OCI-M2 (cell line): Measurements from ENCODE around the gene MDM2.
"Not testable (repeated sequence)": the region's sequence is repeated elsewhere in the genome, so short reads cannot be mapped to it uniquely, and the experiment has no call there.

Experiments
- DNase-seq: peaks from one replicate; lab custom pipeline; 2025; ENCODE audit not compliant: unreplicated experiment; lab: John Stamatoyannopoulos, UW

Gene MDM2

DNA sequence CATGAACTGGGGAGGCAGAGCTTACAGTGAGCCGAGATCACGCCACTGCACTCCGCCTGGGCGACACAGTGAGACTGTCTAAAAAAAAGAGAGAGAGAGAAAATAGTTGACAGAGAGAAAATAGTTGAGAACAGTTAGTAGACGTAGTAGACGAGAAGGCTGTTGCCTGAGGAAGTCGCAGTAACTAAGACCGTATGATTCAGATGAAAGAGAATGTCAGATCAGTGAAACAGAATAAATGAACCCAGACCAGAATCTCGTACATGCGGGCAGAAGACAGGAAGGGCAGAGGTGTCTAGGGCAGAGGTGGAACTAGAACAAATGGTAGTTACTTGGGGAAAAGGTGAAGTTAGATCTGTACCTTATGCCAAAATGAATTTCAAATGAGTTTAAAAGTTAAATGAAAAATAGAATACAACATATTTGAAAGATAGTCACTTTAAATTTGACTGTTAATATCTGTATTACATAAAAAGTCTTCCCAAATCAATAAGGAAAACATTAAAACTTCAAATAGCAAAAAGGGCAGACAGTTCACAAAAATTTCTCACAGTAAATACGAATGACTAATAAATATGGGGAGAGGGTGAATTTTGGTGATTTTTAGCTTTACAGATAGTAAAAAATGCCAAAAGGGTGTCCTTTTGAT lies 17.7 kb downstream of the MDM2 start:
- DNase-seq, result no peak

DNA sequence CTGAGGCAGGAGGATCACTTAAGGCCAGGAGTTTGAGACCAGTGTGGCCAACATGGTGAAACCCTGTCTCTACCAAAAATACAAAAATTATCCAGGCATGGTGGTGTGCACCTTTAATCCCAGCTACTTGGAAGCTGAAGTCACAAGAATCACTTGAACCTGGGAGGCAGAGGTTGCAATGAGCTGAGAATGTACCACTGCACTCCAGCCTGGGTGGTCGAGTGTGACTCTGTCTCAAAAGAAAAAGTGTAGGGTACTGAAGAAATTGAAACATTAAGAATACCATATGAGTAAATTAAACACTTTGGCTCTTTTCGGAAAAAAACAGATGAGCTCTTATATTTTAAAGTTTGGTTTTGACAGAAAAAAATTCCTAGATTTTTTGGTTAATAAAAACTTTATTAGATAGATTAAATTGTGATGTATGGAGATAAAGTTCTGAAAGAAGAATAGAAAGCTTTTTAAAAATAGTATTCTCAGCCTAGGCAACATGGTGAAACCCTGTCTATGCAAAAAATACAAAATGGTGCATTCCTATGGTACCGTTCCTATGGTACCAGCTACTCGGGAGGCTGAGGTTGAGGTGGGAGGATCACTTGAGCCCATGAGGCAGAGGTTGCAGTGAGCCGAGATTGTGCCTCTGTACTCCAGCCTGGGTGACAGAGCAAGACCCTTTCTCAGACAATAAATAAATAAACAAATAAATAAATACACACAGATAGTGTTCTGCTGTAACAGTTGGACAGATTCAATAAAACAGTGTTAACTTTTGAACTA lies 20.1 kb downstream of the MDM2 start:
- DNase-seq, result no peak

DNA sequence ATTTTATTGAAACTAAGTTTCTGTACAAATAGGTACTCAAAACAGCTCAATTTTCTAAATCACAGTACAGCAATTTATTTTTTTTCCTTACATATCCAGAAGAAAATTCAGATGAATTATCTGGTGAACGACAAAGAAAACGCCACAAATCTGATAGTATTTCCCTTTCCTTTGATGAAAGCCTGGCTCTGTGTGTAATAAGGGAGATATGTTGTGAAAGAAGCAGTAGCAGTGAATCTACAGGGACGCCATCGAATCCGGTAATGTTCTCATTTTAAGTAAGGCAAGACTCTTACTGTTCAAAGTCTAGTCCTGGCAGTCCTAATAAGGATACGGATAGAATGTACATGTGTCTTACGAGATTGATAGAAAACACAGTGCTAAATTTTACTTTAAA lies 20.7 kb downstream of the MDM2 start:
- no peak for DNase-seq

DNA sequence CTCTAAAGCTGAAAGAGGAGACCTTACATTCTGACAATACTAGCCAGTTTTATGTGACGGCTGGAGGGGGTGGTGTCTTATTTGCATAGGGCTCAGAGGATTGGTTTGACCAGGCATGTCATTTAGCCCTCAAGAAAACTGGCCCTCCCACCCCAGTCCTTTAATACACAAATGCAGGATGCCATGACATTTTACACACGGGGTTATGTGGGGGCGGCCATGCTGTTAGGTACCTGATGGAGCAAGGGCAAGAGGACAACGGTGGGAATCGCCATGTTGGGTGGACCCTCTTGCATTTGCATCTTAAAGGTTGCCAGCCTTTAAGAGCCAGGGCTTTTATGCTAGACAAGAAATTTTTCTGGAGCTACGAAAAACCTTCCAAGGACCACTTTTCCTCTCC lies 23.3 kb downstream of the MDM2 start:
- no peak for DNase-seq

DNA sequence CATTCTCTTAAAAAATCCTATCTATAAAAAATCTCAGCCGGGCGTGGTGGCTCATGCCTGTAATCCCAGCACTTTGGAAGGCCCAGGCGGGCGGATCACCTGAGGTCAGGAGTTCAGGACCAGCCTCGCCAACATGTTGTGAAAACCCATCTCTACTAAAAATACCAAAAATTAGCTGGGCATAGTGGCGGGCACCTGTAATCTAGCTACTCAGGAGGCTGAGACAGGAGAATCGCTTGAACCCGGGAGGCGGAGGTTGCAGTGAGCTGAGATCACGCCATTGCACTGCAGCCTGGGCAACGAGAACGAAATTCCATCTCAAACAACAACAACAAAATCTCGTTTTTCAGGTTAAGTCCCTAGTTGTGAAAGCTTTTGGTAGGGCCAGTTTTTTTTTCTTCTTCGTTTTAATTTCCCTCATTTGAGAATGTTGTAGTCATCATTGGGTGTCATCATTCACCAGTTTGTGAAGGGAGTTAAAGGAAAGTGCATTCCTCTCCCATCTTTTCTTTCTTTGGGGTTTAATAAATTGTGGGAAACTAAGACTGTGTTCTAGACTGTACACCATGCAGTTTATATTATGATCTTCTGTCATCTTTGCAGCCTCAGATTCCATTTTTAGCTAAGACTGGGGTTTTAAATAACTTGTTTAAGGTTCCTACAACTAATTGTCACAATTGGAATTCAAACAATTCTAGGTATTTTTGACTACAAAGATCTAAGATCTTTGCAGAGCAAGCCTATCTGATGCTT lies 23.9 kb downstream of the MDM2 start:
- no peak for DNase-seq

DNA sequence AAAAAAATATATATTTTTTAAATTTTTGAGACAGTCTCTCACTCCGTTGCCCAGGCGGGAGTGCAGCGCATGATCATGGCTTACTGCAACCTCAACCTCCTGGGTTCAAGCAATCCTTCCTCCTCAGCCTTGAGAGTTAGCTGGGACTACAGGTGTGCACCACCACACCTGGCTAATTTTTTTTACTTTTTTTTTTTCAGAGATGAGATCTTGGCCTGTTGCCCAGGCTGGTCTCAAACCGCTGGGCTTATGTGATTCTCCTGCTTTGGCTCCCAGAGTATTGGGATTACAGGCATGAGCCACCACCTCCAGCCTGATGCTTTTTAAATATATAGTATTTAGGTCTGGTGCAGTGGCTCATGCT lies 24.5 kb downstream of the MDM2 start:
- DNase-seq, result no peak

DNA sequence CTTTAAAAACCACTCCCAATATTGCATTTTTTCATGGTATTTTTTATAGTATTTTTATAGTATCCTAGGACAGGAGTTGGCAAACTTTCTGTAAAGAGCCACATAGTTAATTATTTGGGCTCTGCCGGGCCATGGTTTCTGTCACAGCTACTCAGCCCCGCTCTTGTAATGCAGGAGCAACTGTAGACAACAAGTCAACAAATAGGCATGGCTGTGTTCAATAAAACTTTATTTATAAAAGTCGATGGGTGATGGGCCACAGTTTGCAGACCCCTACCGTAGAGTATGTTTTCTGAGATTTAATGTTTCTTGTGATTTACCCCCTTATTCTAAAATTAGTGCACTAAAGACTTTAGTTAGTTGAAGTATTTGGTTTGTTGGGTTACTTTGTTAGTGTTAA lies 25.5 kb downstream of the MDM2 start:
- no peak for DNase-seq

DNA sequence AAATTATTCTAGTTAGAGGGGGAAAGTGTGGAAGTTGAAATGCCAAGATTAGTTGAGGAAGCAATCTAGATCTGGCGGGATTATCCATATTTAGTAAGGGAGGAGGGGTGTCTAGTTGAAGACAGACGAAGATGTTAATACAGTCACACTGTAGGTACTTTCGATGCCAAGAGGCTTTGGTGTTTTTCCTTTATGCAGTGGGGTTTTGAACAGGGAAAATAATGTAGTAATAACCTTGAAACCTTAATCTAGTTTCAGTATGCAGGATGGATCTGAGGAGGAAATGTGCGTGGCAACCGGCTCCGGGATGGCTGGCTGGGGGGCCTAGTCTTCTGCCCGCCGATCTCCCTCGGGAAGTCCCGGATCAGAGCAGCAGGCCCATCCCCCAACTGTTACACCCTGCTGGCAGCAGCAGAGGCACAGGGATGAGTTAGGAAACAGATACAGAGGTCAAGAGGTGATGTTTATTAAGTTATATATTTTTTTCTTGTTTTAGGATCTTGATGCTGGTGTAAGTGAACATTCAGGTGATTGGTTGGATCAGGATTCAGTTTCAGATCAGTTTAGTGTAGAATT lies 27.4 kb downstream of the MDM2 start:
- DNase-seq, result no peak

DNA sequence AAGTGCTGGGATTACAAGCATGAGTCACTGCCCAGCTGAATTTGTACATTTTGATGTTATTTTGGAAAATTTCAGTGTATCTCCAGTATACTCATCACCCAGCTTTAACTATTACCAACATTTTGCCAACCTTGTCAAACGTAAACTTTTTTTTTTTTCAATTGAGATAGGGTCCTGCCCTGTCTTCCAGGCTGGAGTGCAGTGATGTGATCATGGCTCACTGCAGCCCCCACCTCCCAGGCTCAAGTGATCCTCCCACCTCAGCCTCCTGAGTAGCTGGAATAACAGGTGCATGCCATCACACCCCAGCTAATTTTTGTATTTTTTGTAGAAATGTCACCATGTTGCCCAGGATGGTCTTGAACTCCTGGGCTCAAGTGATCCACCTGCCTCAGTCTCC lies 29.2 kb downstream of the MDM2 start:
- no peak for DNase-seq

DNA sequence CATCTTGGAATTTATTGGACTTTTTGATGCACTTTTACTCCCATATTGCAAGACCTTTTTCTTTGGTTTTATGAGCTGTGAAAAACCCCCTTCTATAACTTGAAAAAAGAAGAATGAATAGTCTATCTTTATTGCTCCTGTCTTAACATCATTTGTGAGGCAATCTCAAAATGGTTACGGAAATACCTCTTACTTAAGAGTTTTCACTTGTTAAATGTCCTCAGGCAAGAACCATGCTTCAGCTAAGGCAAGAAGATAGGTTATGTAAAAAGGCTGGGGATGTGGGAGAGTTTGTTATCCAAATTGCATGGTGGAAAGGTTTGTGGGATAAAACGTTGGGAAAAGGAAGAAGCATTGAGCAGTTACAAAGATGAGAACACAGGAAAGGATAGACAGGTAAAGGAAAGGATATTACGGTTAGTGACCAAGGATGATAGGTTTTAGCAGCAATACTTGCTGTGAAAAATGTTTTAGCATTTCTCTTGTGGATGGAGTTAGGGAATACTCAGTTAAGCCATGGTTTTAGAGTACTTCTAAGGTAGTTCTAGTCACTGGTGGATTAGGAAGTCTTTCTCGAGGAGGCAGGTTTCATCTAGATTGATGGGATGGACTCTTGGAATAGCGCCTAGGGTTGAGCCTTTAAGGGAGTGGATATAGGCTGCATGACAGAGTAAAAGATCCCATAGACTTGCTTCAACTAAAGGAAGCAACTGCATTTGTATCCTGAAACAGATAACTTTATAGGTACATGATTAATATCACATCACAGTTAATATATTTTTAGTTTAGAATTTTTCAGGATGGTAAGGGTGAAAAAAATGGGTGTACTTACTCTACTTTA lies 30.3 kb downstream of the MDM2 start:
- no peak for DNase-seq

DNA sequence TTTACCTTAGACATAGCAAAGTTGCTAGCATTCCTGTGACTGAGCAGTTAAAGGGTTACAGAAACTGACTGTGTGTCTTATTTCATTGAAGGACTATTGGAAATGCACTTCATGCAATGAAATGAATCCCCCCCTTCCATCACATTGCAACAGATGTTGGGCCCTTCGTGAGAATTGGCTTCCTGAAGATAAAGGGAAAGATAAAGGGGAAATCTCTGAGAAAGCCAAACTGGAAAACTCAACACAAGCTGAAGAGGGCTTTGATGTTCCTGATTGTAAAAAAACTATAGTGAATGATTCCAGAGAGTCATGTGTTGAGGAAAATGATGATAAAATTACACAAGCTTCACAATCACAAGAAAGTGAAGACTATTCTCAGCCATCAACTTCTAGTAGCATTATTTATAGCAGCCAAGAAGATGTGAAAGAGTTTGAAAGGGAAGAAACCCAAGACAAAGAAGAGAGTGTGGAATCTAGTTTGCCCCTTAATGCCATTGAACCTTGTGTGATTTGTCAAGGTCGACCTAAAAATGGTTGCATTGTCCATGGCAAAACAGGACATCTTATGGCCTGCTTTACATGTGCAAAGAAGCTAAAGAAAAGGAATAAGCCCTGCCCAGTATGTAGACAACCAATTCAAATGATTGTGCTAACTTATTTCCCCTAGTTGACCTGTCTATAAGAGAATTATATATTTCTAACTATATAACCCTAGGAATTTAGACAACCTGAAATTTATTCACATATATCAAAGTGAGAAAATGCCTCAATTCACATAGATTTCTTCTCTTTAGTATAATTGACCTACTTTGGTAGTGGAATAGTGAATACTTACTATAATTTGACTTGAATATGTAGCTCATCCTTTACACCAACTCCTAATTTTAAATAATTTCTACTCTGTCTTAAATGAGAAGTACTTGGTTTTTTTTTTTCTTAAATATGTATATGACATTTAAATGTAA lies 31.5 kb downstream of the MDM2 start:
- DNase-seq, result no peak

DNA sequence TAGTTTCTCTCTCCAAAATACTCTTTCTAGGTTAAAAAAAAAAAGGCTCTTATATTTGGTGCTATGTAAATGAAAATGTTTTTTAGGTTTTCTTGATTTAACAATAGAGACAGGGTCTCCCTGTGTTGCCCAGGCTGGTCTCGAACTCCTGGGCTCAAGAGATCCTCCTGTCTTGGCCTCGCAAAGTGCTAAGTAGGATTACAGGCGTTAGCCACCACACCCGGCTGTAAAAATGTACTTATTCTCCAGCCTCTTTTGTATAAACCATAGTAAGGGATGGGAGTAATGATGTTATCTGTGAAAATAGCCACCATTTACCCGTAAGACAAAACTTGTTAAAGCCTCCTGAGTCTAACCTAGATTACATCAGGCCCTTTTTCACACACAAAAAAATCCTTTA lies 33.2 kb downstream of the MDM2 start:
- not testable (repeated sequence) for DNase-seq

DNA sequence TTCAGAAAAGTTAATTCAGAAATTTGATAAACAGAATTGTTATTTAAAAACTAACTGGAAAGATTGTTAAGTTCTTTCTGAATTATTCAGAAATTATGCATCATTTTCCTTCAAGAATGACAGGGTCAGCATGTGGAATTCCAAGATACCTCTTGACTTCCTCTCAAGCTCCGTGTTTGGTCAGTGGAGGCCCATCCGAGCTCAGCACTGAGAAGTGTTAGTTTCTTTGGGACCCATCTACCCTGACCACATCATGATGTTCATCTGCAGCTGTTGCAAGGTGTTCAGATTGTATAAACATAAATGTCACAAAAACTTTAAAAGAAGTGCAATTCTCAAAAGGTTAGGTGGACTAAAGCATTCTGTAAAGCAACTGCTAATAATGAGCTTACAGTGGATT lies 33.7 kb downstream of the MDM2 start:
- no peak for DNase-seq

DNA sequence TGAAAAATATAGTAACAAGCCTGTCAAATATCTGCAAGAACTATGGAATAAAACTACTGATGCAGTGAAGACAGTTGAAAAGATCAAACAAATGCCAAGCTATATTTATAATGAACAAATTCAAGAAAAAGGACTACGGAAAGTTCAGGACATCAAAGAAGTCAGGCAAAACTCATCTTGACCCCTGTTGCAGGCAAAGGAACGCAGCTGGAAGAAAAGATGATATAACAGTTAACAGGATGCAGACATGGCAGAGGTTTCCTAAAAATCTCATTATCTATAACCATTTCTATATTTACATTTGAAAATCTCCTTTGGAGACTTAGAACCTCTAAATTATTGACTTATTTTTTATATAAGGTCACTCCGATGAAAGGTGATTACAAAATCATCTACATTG lies 34.1 kb downstream of the MDM2 start:
- DNase-seq, result no peak

DNA sequence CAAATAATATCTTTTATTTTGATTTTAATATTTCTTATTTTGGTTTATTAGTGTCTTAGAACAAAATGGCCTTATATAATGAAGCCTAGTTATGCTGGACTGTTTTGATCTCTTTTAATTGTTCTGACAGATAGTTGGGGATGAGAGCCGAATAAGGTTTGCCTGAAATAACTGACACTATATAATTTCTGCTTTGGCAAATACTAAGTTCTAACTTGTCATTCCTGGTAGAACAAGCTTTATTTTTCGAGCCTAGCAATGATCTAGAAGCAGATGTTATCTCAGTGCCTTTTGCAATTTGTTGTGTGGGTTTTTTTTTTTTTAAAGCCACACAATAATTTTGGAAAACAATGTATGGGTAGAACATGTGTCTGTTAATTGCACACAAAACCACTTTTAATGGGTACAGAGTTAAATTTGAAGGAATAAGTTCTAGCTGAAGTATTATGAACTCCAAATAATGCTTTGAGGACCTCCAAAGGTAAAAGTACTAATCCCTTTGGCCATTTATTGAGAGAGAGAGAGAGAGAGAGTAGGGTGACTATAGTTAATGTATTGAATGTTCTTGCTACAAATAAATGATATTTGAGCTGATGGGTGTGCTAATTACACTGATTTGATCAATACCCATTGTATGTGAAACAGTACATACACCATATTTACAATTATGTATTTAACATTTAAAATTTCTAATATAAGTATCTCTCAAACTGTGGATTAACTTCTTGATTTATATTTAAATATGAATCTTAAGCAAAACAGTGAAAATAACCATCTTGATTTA lies 35.0 kb downstream of the MDM2 start:
- no peak for DNase-seq

DNA sequence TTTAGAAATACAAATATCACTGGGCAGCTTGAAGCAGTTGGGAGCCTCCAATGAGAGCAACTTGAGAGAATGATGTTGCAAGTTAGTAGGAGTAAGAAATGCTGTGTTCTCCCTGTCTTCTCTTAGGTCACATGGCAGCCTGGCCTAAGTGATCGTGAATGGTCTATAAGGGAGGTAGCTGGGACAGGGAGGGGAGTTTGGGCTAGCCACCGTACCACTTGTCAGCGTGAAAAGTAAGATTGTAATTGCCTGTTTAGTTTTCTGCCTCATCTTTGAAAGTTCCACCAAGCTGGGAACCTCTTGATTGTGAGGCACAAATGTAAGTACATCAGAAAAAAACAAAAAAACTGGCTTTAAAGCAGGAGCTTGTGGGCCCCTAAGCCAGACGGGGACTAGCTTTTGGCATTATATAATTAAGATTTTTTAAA lies 36.4 kb downstream of the MDM2 start:
- DNase-seq, result no peak

DNA sequence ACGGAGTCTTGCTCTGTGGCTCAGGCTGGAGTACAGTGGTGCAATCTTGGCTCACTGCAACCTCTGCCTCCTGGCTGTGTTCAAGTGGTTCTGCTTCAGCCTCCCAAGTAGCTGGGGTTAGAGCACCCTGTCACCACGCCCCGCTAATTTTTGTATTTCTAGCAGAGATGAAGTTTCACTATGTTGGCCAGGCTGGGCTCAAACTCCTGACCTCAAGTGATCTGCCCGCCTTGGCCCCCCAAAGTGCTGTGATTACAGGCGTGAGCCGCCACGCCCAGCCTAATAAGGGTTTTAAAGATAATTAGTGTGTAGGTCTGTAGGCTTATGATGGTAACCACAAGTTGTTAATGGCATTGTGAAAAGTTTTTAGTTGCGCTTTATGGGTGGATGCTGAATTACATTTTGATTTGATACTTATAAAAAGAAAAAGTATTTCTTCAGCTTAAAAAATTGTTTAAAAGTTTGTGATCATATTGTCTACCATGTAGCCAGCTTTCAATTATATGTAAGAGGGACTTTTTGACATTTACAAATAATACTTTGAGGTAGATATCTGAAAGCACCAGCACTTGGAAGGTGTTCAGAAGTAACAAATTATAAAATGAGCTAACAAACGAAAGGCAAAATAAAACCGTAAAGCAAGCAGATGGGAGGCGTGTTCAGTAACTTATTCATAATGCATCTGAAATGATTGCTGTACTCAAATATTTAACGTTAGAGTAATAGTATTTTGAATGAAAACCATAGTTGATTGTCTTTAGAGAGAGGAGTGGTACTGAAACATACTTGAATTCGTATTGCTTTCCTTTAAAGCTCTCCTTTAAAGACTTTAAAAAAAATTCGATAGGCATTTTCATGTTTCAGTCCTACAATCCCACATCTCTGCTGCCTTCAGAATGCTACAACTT lies 37.1 kb downstream of the MDM2 start:
- no peak for DNase-seq

DNA sequence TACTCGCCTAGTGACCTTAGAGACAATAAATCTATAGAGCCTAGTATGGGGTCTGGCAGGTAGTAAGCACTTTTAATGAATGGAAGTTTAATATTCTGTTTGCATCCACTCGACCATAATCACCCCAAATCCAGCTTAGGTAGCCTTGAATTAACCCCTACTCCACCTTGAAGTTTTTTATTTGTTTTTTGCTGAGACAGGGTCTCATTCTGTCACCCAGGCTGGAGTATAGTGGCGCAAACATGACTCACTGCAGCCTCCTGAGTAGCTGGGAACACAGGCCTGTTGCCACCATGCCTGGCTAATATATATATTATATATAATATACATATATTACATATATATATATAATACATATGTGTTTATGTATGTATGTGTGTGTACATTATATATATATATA lies 38.8 kb downstream of the MDM2 start:
- DNase-seq, result no peak
